CD14-positive monocyte (primary cell): ENCODE measurements around the gene USP17L15. TPM values are rescaled to one million over a fixed set of nuclear protein-coding genes. Genes with fewer than 3 reads are reported as not detected.
"Not testable (repeated sequence)": the region's sequence is repeated elsewhere in the genome, so short reads cannot be mapped to it uniquely, and the experiment has no call there.

ENCODE experiments used
- DNase-seq, 3 donors: peaks; one replicate each; pipeline ENCODE4 v3.0.0-alpha.2; 2011 to 2022
- H2AFZ ChIP-seq: 2 replicates; pipeline ENCODE4 v1.6.0; 2012; ENCODE audit warnings: mild to moderate bottlenecking, low read depth, low read length, inconsistent platforms; ENCODE audit not compliant: insufficient read depth, poor library complexity, severe bottlenecking
- H3K27ac ChIP-seq, 2 donors: 1 replicate in 1 of 2; 2 replicates in 1 of 2; pipeline ENCODE4 v1.5.1; 2012 to 2013; ENCODE audit warnings: low read length in 2 of 2, control low read depth in 1 of 2, inconsistent platforms in 1 of 2, low read depth in 1 of 2, mild to moderate bottlenecking in 1 of 2
- H3K27me3 ChIP-seq, 2 donors: one replicate each; pipeline versions ENCODE4 v1.6.0 to v1.6.1; 2011 to 2013; ENCODE audit warnings: low read length in 2 of 2; ENCODE audit not compliant: control insufficient read depth in 2 of 2, insufficient read depth in 2 of 2
- H3K36me3 ChIP-seq, 2 donors: replicated peaks in 1 of 2; 1 replicate in 1 of 2; 2 replicates in 1 of 2; pipeline versions ENCODE4 v1.5.1 to v1.6.1; 2012 to 2013; ENCODE audit warnings: low read length in 2 of 2, control low read depth in 1 of 2, inconsistent platforms in 1 of 2, mild to moderate bottlenecking in 1 of 2; ENCODE audit not compliant: insufficient read depth in 2 of 2, control insufficient read depth in 1 of 2
- H3K4me1 ChIP-seq, 2 donors: 1 replicate in 1 of 2; 2 replicates in 1 of 2; pipeline versions ENCODE4 v1.5.1 to v1.6.1; 2012 to 2013; ENCODE audit warnings: low read length in 2 of 2, control low read depth in 1 of 2, inconsistent platforms in 1 of 2, mild to moderate bottlenecking in 1 of 2, moderate library complexity in 1 of 2; ENCODE audit not compliant: insufficient read depth in 2 of 2, control insufficient read depth in 1 of 2
- H3K4me2 ChIP-seq: replicated peaks from 2 replicates; pipeline ENCODE3; 2012; ENCODE audit warnings: low read length, moderate library complexity, mild to moderate bottlenecking; ENCODE audit not compliant: poor library complexity, severe bottlenecking; ENCODE audit errors: extremely low read depth
- H3K4me3 ChIP-seq, 3 experiments: fragments of 200-600 bp in 1 of 3; sonication (generic) in 1 of 3; replicated peaks in 1 of 3; 1 replicate in 2 of 3; 2 replicates in 1 of 3; pipeline ENCODE4 v1.5.1; 2011 to 2013; ENCODE audit warnings: low read length in 3 of 3, mild to moderate bottlenecking in 3 of 3, control low read depth in 2 of 3, low read depth in 2 of 3, inconsistent platforms in 1 of 3, moderate library complexity in 1 of 3
- H3K79me2 ChIP-seq: 2 replicates; pipeline ENCODE4 v1.6.0; 2012; ENCODE audit warnings: mild to moderate bottlenecking, control low read depth, inconsistent platforms, low read length, moderate library complexity; ENCODE audit not compliant: insufficient read depth
- H3K9ac ChIP-seq: 2 replicates; pipeline ENCODE4 v1.6.0; 2017; ENCODE audit warnings: low read length, mild to moderate bottlenecking; ENCODE audit not compliant: insufficient read depth, poor library complexity, severe bottlenecking
- H3K9me3 ChIP-seq, 2 donors: replicated peaks in 1 of 2; 1 replicate in 1 of 2; 2 replicates in 1 of 2; pipeline versions ENCODE4 v1.5.1 to v1.6.1; 2012 to 2013; ENCODE audit warnings: low read length in 2 of 2, control low read depth in 1 of 2; ENCODE audit not compliant: control insufficient read depth in 1 of 2, insufficient read depth in 1 of 2
- H4K20me1 ChIP-seq: 2 replicates; pipeline ENCODE4 v1.6.0; 2012; ENCODE audit warnings: mild to moderate bottlenecking, low read length, control low read depth, moderate library complexity; ENCODE audit not compliant: insufficient read depth
- H3K27ac Mint-ChIP-seq, 7 donors: one replicate each; pipeline ENCODE4 v1.8.0; 2020; ENCODE audit warnings: mild to moderate bottlenecking in 7 of 7, mixed read lengths in 7 of 7, moderate library complexity in 6 of 7, inconsistent platforms in 2 of 7
- H3K27me3 Mint-ChIP-seq, 3 donors: one replicate each; pipeline ENCODE4 v1.8.0; 2021 to 2022; ENCODE audit warnings: low read depth in 3 of 3, mild to moderate bottlenecking in 3 of 3, mixed read lengths in 3 of 3, moderate library complexity in 3 of 3, inconsistent platforms in 1 of 3
- H3K36me3 Mint-ChIP-seq, 2 donors: one replicate each; pipeline ENCODE4 v1.8.0; 2020; ENCODE audit warnings: mixed read lengths in 2 of 2, inconsistent platforms in 1 of 2, mild to moderate bottlenecking in 1 of 2
- H3K4me1 Mint-ChIP-seq: one replicate; pipeline ENCODE4 v1.8.0; 2020; ENCODE audit warnings: mild to moderate bottlenecking, mixed read lengths
- H3K4me3 Mint-ChIP-seq, 2 donors: one replicate each; pipeline ENCODE4 v1.8.0; 2020; ENCODE audit warnings: mild to moderate bottlenecking in 2 of 2, mixed read lengths in 2 of 2, moderate library complexity in 1 of 2
- H3K9me3 Mint-ChIP-seq, 7 donors: one replicate each; pipeline ENCODE4 v1.8.0; 2020 to 2022; ENCODE audit warnings: mixed read lengths in 7 of 7, mild to moderate bottlenecking in 6 of 7, moderate library complexity in 6 of 7, inconsistent platforms in 2 of 7
- WGBS: methylation state at CpG from one replicate; pipeline ENCODE4 v1.1.5; 2013; ENCODE audit warnings: missing lambda C conversion rate; ENCODE audit not compliant: insufficient coverage; 5-methylcytosine and 5-hydroxymethylcytosine counted together
- intact Hi-C, 2 donors: fragments of 100-400 bp; cut with micrococcal nuclease; formaldehyde crosslinking; loops; one replicate each; pipeline versions ENCODE4 v1.15.0 to v1.15.1; 2023
- polyA plus RNA-seq, 3 donors: library from polyadenylated mRNA; depleted of rRNA in 1 of 3; unstranded in 2 of 3; stranded (reverse) in 1 of 3; fragments of 300-500 nt in 2 of 3; fragments of >200 nt in 1 of 3; fragmentation: Illumina TruSeq in 2 of 3; gene quantifications; 1 replicate in 2 of 3; 2 replicates in 1 of 3; pipeline ENCODE4 v1.2.3, GENCODE V29; 2012 to 2021

Gene USP17L15
- polyA plus RNA-seq, 3 donors, result not detected

DNA sequence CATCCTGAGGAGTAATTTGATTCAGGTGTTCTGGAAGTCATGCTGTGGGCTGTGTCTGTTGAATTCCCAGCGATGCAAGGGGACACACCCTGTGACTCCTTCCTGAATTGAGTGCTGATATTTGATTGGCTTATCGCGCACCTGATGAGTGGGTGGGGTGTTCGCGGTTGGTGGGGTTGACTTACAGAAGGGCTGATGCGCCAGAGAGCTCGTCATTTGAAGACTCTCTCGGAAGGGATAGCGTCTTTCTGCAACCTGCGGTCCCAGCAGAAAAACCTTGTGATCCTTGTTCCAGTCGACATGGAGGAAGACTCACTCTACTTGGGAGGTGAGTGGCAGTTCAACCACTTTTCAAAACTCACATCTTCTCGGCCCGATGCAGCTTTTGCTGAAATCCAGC lies 28.4 kb downstream of the USP17L15 start, which contains the start of gene USP17L21:
Gene USP17L21 (plus strand): TSS at position 301 of the 400 bp plus-strand sequence. CDS start 0 bp downstream, at position 301.
- H3K4me1 Mint-ChIP-seq, H3K4me3 Mint-ChIP-seq, H3K27ac Mint-ChIP-seq, H3K9me3 Mint-ChIP-seq, H3K4me3 ChIP-seq, H3K9me3 ChIP-seq, H2AFZ ChIP-seq, H3K27me3 ChIP-seq, H3K4me2 ChIP-seq, H4K20me1 ChIP-seq, H3K27me3 Mint-ChIP-seq, H3K36me3 ChIP-seq, H3K4me1 ChIP-seq, H3K9ac ChIP-seq, H3K79me2 ChIP-seq, H3K27ac ChIP-seq, intact Hi-C loops, H3K36me3 Mint-ChIP-seq, DNase-seq: not testable (repeated sequence)
- no CpG with 5 or more reads among the region's 13 CpGs for WGBS

DNA sequence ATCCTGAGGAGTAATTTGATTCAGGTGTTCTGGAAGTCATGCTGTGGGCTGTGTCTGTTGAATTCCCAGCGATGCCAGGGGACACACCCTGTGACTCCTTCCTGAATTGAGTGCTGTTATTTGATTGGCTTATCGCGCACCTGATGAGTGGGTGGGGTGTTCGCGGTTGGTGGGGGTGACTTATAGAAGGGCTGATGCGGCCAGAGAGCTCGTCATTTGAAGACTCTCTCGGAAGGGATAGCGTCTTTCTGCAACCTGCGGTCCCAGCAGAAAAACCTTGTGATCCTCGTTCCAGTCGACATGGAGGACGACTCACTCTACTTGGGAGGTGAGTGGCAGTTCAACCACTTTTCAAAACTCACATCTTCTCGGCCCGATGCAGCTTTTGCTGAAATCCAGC lies 33.1 kb downstream of the USP17L15 start, which contains the start of gene USP17L22:
Gene USP17L22 (plus strand): TSS at position 301 of the 400 bp plus-strand sequence. CDS start 0 bp downstream, at position 301.
- H3K4me1 ChIP-seq, H3K36me3 ChIP-seq, intact Hi-C loops, H3K27ac Mint-ChIP-seq, H3K4me1 Mint-ChIP-seq, H3K36me3 Mint-ChIP-seq, H3K79me2 ChIP-seq, H4K20me1 ChIP-seq, H3K27me3 ChIP-seq, H3K9ac ChIP-seq, H3K4me2 ChIP-seq, H3K27ac ChIP-seq, H3K27me3 Mint-ChIP-seq, H2AFZ ChIP-seq, DNase-seq, H3K4me3 Mint-ChIP-seq, H3K9me3 Mint-ChIP-seq, H3K9me3 ChIP-seq, H3K4me3 ChIP-seq: not testable (repeated sequence)
- no CpG with 5 or more reads among the region's 15 CpGs for WGBS

DNA sequence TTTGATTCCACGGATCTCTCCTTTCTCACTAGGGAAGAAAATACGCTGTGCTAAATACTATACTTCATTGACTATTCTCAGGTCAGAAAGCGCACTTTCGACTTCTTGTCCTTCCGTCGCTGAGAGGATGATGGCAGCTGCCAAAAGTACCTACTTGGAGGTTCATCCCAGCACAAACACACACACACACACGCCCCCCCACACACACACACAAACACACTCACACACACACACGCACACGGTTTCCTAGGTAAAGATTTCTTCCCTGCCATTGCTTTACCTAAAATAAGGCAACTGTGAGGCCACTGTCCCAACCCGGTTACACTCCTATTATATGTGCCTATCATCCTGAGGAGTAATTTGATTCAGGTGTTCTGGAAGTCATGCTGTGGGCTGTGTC lies 37.5 kb downstream of the USP17L15 start:
- H3K4me1 ChIP-seq, H3K4me1 Mint-ChIP-seq, DNase-seq, H3K36me3 Mint-ChIP-seq, intact Hi-C loops, H3K9me3 ChIP-seq, H3K27ac Mint-ChIP-seq, H3K4me3 ChIP-seq, H2AFZ ChIP-seq, H3K79me2 ChIP-seq, H4K20me1 ChIP-seq, H3K27ac ChIP-seq, H3K36me3 ChIP-seq, H3K9ac ChIP-seq, H3K4me3 Mint-ChIP-seq, H3K27me3 ChIP-seq, H3K4me2 ChIP-seq, H3K27me3 Mint-ChIP-seq, H3K9me3 Mint-ChIP-seq: not testable (repeated sequence)
- 75% methylated on average over 1 of the region's 10 CpGs for WGBS

Other genes starting within 250 kb of the USP17L15 start
- not detected for gene FAM90A26, start 64.0 kb upstream of the USP17L15 start, polyA plus RNA-seq
- gene USP17L10, start 23.7 kb upstream of the USP17L15 start, polyA plus RNA-seq, result not detected
- gene USP17L11, start 19.0 kb upstream of the USP17L15 start, polyA plus RNA-seq, result not detected
- gene USP17L12, start 14.2 kb upstream of the USP17L15 start, polyA plus RNA-seq, result not detected
- gene USP17L13, start 9.5 kb upstream of the USP17L15 start, polyA plus RNA-seq, result not detected
- gene USP17L17, start 9.5 kb downstream of the USP17L15 start, polyA plus RNA-seq, result not detected
- not detected for gene USP17L18, start 14.2 kb downstream of the USP17L15 start, polyA plus RNA-seq
- not detected for gene USP17L19, start 19.0 kb downstream of the USP17L15 start, polyA plus RNA-seq
- not detected for gene USP17L20, start 23.7 kb downstream of the USP17L15 start, polyA plus RNA-seq
- gene USP17L21, start 28.5 kb downstream of the USP17L15 start, polyA plus RNA-seq, result not detected
- gene USP17L22, start 33.2 kb downstream of the USP17L15 start, polyA plus RNA-seq, result not detected
- gene USP17L24, start 90.8 kb downstream of the USP17L15 start, polyA plus RNA-seq, result not detected
- not detected for gene USP17L25, start 95.5 kb downstream of the USP17L15 start, polyA plus RNA-seq
- gene USP17L26, start 100.3 kb downstream of the USP17L15 start, polyA plus RNA-seq, result not detected
- not detected for gene USP17L5, start 105.0 kb downstream of the USP17L15 start, polyA plus RNA-seq
- gene USP17L27, start 109.8 kb downstream of the USP17L15 start, polyA plus RNA-seq, result not detected
- not detected for gene USP17L28, start 114.5 kb downstream of the USP17L15 start, polyA plus RNA-seq
- gene USP17L29, start 119.3 kb downstream of the USP17L15 start, polyA plus RNA-seq, result not detected
- not detected for gene USP17L30, start 128.7 kb downstream of the USP17L15 start, polyA plus RNA-seq
- not detected for gene DEFB131A, start 210.0 kb downstream of the USP17L15 start, polyA plus RNA-seq